Astrocyte (in vitro differentiated cells and primary cell): Measurements from ENCODE around the gene TVP23A.

ENCODE experiments used
- EZH2 ChIP-seq: IDR thresholded peaks from 2 replicates; pipeline ENCODE4 v1.6.1; 2012; ENCODE audit warnings: mild to moderate bottlenecking, low read length, inconsistent platforms; ENCODE audit not compliant: insufficient read depth
- TF ChIP-seq, protein P1 (sequence below): IDR thresholded peaks from 2 replicates; pipeline ENCODE4 v1.5.1; 2011; ENCODE audit warnings: low read depth, mild to moderate bottlenecking, inconsistent platforms, low read length, moderate library complexity; ENCODE audit not compliant: insufficient read depth

DNA sequence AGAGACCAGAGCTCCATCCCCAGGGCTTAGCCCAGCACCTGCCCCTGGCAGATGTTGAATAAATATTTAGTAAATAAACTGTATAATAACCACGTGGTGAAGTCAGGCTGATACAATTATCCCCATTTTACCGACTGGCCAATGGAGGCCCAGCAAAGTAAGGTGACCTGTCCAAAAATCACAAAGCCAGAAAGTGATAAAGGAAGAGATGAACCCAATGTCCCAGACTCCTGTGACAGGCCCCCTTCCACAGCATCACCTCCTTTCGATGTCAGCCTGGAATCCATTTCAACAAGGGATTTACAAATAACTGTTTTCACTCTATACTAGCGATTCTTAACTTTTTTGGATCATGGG, 5.5 kb downstream of the TVP23A start:
- no peak for TF ChIP-seq EZH2
- TF ChIP-seq, protein P1, sequence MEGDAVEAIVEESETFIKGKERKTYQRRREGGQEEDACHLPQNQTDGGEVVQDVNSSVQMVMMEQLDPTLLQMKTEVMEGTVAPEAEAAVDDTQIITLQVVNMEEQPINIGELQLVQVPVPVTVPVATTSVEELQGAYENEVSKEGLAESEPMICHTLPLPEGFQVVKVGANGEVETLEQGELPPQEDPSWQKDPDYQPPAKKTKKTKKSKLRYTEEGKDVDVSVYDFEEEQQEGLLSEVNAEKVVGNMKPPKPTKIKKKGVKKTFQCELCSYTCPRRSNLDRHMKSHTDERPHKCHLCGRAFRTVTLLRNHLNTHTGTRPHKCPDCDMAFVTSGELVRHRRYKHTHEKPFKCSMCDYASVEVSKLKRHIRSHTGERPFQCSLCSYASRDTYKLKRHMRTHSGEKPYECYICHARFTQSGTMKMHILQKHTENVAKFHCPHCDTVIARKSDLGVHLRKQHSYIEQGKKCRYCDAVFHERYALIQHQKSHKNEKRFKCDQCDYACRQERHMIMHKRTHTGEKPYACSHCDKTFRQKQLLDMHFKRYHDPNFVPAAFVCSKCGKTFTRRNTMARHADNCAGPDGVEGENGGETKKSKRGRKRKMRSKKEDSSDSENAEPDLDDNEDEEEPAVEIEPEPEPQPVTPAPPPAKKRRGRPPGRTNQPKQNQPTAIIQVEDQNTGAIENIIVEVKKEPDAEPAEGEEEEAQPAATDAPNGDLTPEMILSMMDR = no peak
